HCT116 (cell line): Measurements from ENCODE around the gene STXBP3. TPM values are rescaled to one million over a fixed set of nuclear protein-coding genes. Genes with fewer than 3 reads are reported as not detected.
A peak's percentile ranks its signal among the peaks of the same experiment; 100 is the strongest.

Experiments
- ATAC-seq: fragments of 200-7000 bp; cut with Tn5 transposase; 2 replicates; pipeline ENCODE4 v1.9.1; 2020; ENCODE audit warnings: mild to moderate bottlenecking, moderate library complexity
- BruUV-seq: library from RNA; stranded (reverse); fragments of 400-500 nt; replicated peaks from 2 replicates; lab custom pipeline; 2021; lab: Mats Ljungman, UMichigan
- CTCF ChIA-PET: fragments of 300-600 bp; sonication (Branson Sonifier 250); formaldehyde crosslinking; loops from one replicate; lab custom pipeline; 2021; ENCODE audit warnings: antibody characterized with exemption; lab: Charles Lee
- POLR2A ChIA-PET: fragments of 300-600, 350-600 bp; sonication (Branson Sonifier 250); formaldehyde crosslinking; loops from one replicate; lab custom pipeline; 2021; ENCODE audit warnings: antibody characterized with exemption; lab: Charles Lee
- RAD21 ChIA-PET, 2 experiments: fragments of 300-600 bp; sonication (Branson Sonifier 250); formaldehyde crosslinking; loops; one replicate each; lab custom pipeline; 2023; ENCODE audit warnings: low total read pairs in 2 of 2; ENCODE audit not compliant: uncharacterized antibody in 2 of 2, unreplicated experiment in 2 of 2, low non-redundant PET in 1 of 2; lab: Charles Lee
- DNase-seq: peaks from one replicate; pipeline ENCODE4 v3.0.0-alpha.2; 2010; ENCODE audit warnings: low read depth, low spot score
- H2AFZ ChIP-seq: fragments of 200-600 bp; shearing (Covaris generic), sonication (generic); 2 replicates; pipeline ENCODE4 v1.6.1; 2017; ENCODE audit warnings: low read depth, mixed run types, mixed read lengths, antibody characterized with exemption, low read length; ENCODE audit not compliant: poor library complexity, severe bottlenecking
- H3K27ac ChIP-seq: 2 replicates; pipeline ENCODE4 v1.5.1; 2012; ENCODE audit warnings: low read depth, low read length
- H3K27me3 ChIP-seq: fragments of 200-600 bp; sonication (generic); 2 replicates; pipeline ENCODE4 v1.6.1; 2016; ENCODE audit warnings: mixed run types, low read length, mixed read lengths; ENCODE audit not compliant: insufficient read depth
- H3K36me3 ChIP-seq, 2 experiments: fragments of 200-500 bp in 1 of 2; fragments of 200-600 bp in 1 of 2; sonication (Bioruptor generic) in 1 of 2; sonication (generic) in 1 of 2; 2 replicates each; pipeline versions ENCODE4 v1.5.1 to v1.6.1; 2014 to 2016; ENCODE audit warnings: low read length in 2 of 2, inconsistent platforms in 1 of 2, mixed read lengths in 1 of 2, mixed run types in 1 of 2; ENCODE audit not compliant: insufficient read depth in 2 of 2, control insufficient read depth in 1 of 2
- H3K4me1 ChIP-seq, 2 experiments: fragments of 200-600 bp in 1 of 2; sonication (generic) in 1 of 2; 2 replicates each; pipeline versions ENCODE4 v1.5.1 to v1.6.1; 2012 to 2017; ENCODE audit warnings: low read length in 2 of 2, inconsistent platforms in 1 of 2, mild to moderate bottlenecking in 1 of 2, mixed read lengths in 1 of 2, mixed run types in 1 of 2, moderate library complexity in 1 of 2; ENCODE audit not compliant: insufficient read depth in 2 of 2, control insufficient read depth in 1 of 2
- H3K4me2 ChIP-seq: fragments of 200-600 bp; sonication (generic); 2 replicates; pipeline ENCODE4 v1.6.1; 2017; ENCODE audit warnings: mixed run types, low read length, mixed read lengths
- H3K4me3 ChIP-seq, 2 experiments: fragments of 200-600 bp in 1 of 2; sonication (generic) in 1 of 2; replicated peaks in 1 of 2; 2 replicates each; pipeline ENCODE4 v1.5.1; 2011 to 2016; ENCODE audit warnings: low read length in 2 of 2, control low read depth in 1 of 2, low read depth in 1 of 2, mild to moderate bottlenecking in 1 of 2, mixed read lengths in 1 of 2, mixed run types in 1 of 2
- H3K79me2 ChIP-seq: fragments of 200-600 bp; sonication (generic); 2 replicates; pipeline ENCODE4 v1.6.1; 2017; ENCODE audit warnings: mild to moderate bottlenecking, mixed run types, low read length, moderate library complexity, mixed read lengths; ENCODE audit not compliant: insufficient read depth
- H3K9ac ChIP-seq: fragments of 200-600 bp; sonication (generic); 2 replicates; pipeline ENCODE4 v1.6.1; 2016; ENCODE audit warnings: low read length, mixed read lengths
- H3K9me2 ChIP-seq: fragments of 200-600 bp; sonication (generic), shearing (Covaris generic); 2 replicates; pipeline ENCODE4 v1.6.1; 2017; ENCODE audit warnings: mixed run types, mild to moderate bottlenecking, moderate library complexity; ENCODE audit not compliant: insufficient read depth
- H3K9me3 ChIP-seq, 2 experiments: fragments of 200-500 bp in 1 of 2; fragments of 200-600 bp in 1 of 2; sonication (Bioruptor generic) in 1 of 2; sonication (generic) in 1 of 2; 2 replicates each; pipeline ENCODE4 v1.6.1; 2014 to 2017; ENCODE audit warnings: low read length in 2 of 2, mixed read lengths in 2 of 2, inconsistent platforms in 1 of 2, low read depth in 1 of 2, mild to moderate bottlenecking in 1 of 2, mixed run types in 1 of 2, moderate library complexity in 1 of 2; ENCODE audit not compliant: control insufficient read depth in 1 of 2, insufficient read depth in 1 of 2
- H4K20me1 ChIP-seq: fragments of 200-600 bp; sonication (generic), shearing (Covaris generic); 2 replicates; pipeline ENCODE4 v1.6.1; 2017; ENCODE audit warnings: mixed run types, mild to moderate bottlenecking, moderate library complexity; ENCODE audit not compliant: insufficient read depth
- ATF3 ChIP-seq: IDR thresholded peaks from 2 replicates; pipeline ENCODE4 v1.6.1; 2012
- CBX3 ChIP-seq: IDR thresholded peaks from 2 replicates; pipeline ENCODE4 v1.6.1; 2012; ENCODE audit warnings: low read depth
- EGR1 ChIP-seq: IDR thresholded peaks from 2 replicates; pipeline ENCODE4 v1.6.1; 2012; ENCODE audit warnings: low read depth
- ELF1 ChIP-seq: IDR thresholded peaks from 2 replicates; pipeline ENCODE4 v1.6.1; 2012; ENCODE audit warnings: low read depth, borderline replicate concordance
- EZH2 ChIP-seq: fragments of 200-600 bp; sonication (generic); IDR thresholded peaks from 2 replicates; pipeline ENCODE4 v1.6.1; 2017; ENCODE audit warnings: antibody characterized with exemption, mixed run types
- FOSL1 ChIP-seq: IDR thresholded peaks from 2 replicates; pipeline ENCODE4 v1.6.1; 2012; ENCODE audit warnings: low read depth
- JUND ChIP-seq: IDR thresholded peaks from 2 replicates; pipeline ENCODE4 v1.6.1; 2012
- MAX ChIP-seq: IDR thresholded peaks from 2 replicates; pipeline ENCODE4 v1.6.1; 2012
- POLR2A ChIP-seq: IDR thresholded peaks from 2 replicates; pipeline ENCODE4 v1.7.0; 2011; ENCODE audit warnings: borderline replicate concordance; ENCODE audit not compliant: insufficient read depth, insufficient read length; ENCODE audit errors: extremely low read depth
- POLR2AphosphoS5 ChIP-seq: IDR thresholded peaks from 2 replicates; pipeline ENCODE4 v1.6.1; 2011; ENCODE audit warnings: mild to moderate bottlenecking, low read depth, low read length, moderate library complexity
- RAD21 ChIP-seq: IDR thresholded peaks from 2 replicates; pipeline ENCODE4 v1.6.1; 2012; ENCODE audit warnings: low read depth, mild to moderate bottlenecking
- REST ChIP-seq: IDR thresholded peaks from 2 replicates; pipeline ENCODE4 v1.6.1; 2012; ENCODE audit warnings: low read depth
- SIN3A ChIP-seq: IDR thresholded peaks from 2 replicates; pipeline ENCODE4 v1.6.1; 2012; ENCODE audit warnings: low read depth
- SRF ChIP-seq: IDR thresholded peaks from 2 replicates; pipeline ENCODE4 v1.6.1; 2012; ENCODE audit warnings: low read depth
- YY1 ChIP-seq: IDR thresholded peaks from 2 replicates; pipeline ENCODE4 v1.6.1; 2011; ENCODE audit warnings: low read length, low read depth, moderate library complexity, mild to moderate bottlenecking; ENCODE audit not compliant: insufficient replicate concordance; ENCODE audit errors: extremely low read depth
- ZFX ChIP-seq: fragments of 450-650 bp; IDR thresholded peaks from 2 replicates; pipeline ENCODE4 v1.6.1; 2017
- ZNF274 ChIP-seq: fragments of 200-500 bp; sonication (Bioruptor generic); IDR thresholded peaks from 2 replicates; pipeline ENCODE4 v1.6.1; 2014; ENCODE audit warnings: mild to moderate bottlenecking, low read depth, low read length, inconsistent platforms
- intact Hi-C: fragments of 100-400 bp; cut with micrococcal nuclease; formaldehyde crosslinking; loops from 2 replicates; pipeline ENCODE4 v1.10.0; 2022
- total RNA-seq: library from RNA; stranded (reverse); gene quantifications from one replicate; pipeline ENCODE4 v1.2.1, GENCODE V29; 2021; ENCODE audit not compliant: unreplicated experiment

The STXBP3 gene
- total RNA-seq, 1 experiment from 2014 or later, result 22.6 TPM

- no peak overlapping the region for H3K27ac ChIP-seq
- CTCF ChIA-PET, result interaction anchor here (2.8 kb wide), 1 partner anchor 12 kb away, joined by 6 read pairs; the partner anchor contains the start of gene PRPF38B
- no peak for ATAC-seq
Measured at GRCh38 chr1:108703939-108704338, 42.5 kb upstream of the STXBP3 start.

More at GRCh38 chr1:108703939-108704338, 42.5 kb upstream of the STXBP3 start:
- H3K36me3 ChIP-seq, result peaks cover 16 to 22% of the 10 kb centered on the region in 2 experiments
- no peak overlapping the region for H3K4me3 ChIP-seq
- intact Hi-C loops, result no loop called here
- no peak overlapping the region for H3K9ac ChIP-seq
- RAD21 ChIA-PET, result no interaction called here
- no peak for DNase-seq
- H3K9me2 ChIP-seq, result no peaks in the 10 kb centered on the region
- peaks cover 5 to 12% of the 10 kb centered on the region in 2 experiments for H3K4me1 ChIP-seq
- no peak overlapping the region for H2AFZ ChIP-seq
- no peak for TF ChIP-seq POLR2AphosphoS5
- TF ChIP-seq JUND, result no peak
- TF ChIP-seq FOSL1, result no peak
- no peak for TF ChIP-seq SIN3A
- no peak for TF ChIP-seq REST
- no peak for TF ChIP-seq SRF
- no peak for TF ChIP-seq ZNF274
- no peak for TF ChIP-seq ZFX
- TF ChIP-seq EZH2, result no peak
- TF ChIP-seq ATF3, result no peak
- TF ChIP-seq RAD21, result no peak
- no peak for TF ChIP-seq POLR2A
- TF ChIP-seq CBX3, result no peak
- TF ChIP-seq EGR1, result no peak
- TF ChIP-seq ELF1, result no peak
- no peak for TF ChIP-seq MAX
- no peak for TF ChIP-seq YY1
- POLR2A ChIA-PET, result no interaction called here
- H3K4me2 ChIP-seq, result peak overlapping the region; percentile 39
- H3K9me3 ChIP-seq, result no peaks in the 10 kb centered on the region
- H4K20me1 ChIP-seq, result peaks cover 5% of the 10 kb centered on the region; the same call in 1 of the 2 replicates
- H3K27me3 ChIP-seq, result no peaks in the 10 kb centered on the region
- H3K79me2 ChIP-seq, result no peaks in the 10 kb centered on the region
- no TSS peak for BruUV-seq
